Measurements from ENCODE around the gene C2orf74. TPM values are rescaled to one million over a fixed set of nuclear protein-coding genes. Genes with fewer than 3 reads are reported as not detected.

Gene C2orf74
- total and polyA plus RNA-seq, 9 of the 15 experiments (the other 6 are each of a cell fraction or from before 2014, with no cell fraction given) = not detected

GRCh38 chr2:61177727-61178549 lies 15.9 kb downstream of the C2orf74 start (continued):
- TF ChIP-seq DACH1 (IDR thresholded peaks at IDR 0.05; ENCODE audit: partially characterized antibody) (no peak), TRIM25 (IDR thresholded peaks at IDR 0.05; ENCODE audit: borderline replicate concordance) (no peak), ZNF311 (CRISPR knock-in tag; IDR thresholded peaks at IDR 0.05) (no peak), ATF1 (CRISPR knock-in tag; IDR thresholded peaks at IDR 0.05) (no peak), ATF1 (tag; IDR thresholded peaks at IDR 0.05) (no peak), ZNF740 (CRISPR knock-in tag; IDR thresholded peaks at IDR 0.05) (peak; percentile 31; the same call in 1 of the 2 replicates), ZNF740 (tag; IDR thresholded peaks at IDR 0.05) (no peak)
